ENCODE data around the gene CAPN15. TPM values are rescaled to one million over a fixed set of nuclear protein-coding genes. Genes with fewer than 3 reads are reported as not detected.

The CAPN15 gene
- total RNA-seq, 4 donors from 2014 or later = 50.3 to 249 (median 167) TPM

Small RNAs within 50 kb of the gene (small RNA-seq; reads per million reads assigned to genes)
- gene MIR3176 (0.12 to 0.19 reads per million in 2 donors), gene MIR5587 (0 reads per million in 2 donors), gene Z98883.1 (0 reads per million in 2 donors)

Other genes with a start within 250 kb of the CAPN15 start
- 100 to 1,000 TPM in 1 of 4 donors, 10 to 100 TPM in 1, 1 to 10 TPM in 1, not detected in 1; 3.7 to 112 (median 67.5) TPM for gene ARHGDIG, start 247.1 kb upstream of the CAPN15 start, total RNA-seq
- gene PDIA2, start 244.5 kb upstream of the CAPN15 start, total RNA-seq = 10 to 100 TPM in 2 of 4 donors, 1 to 10 TPM in 2; 1.7 to 29.2 (median 11.1) TPM
- gene AXIN1, start 175.0 kb upstream of the CAPN15 start, total RNA-seq = 10 to 100 TPM; 31.4 to 47.2 (median 37.3) TPM
- 10 to 100 TPM; 58.3 to 73.4 (median 61.3) TPM for gene MRPL28, start 157.2 kb upstream of the CAPN15 start, total RNA-seq
- 100 to 1,000 TPM; 130 to 211 (median 166) TPM for gene PGAP6, start 145.7 kb upstream of the CAPN15 start, total RNA-seq
- 10 to 100 TPM in 3 of 4 donors, 1 to 10 TPM in 1; 9.6 to 65.2 (median 29.5) TPM for gene NME4, start 130.5 kb upstream of the CAPN15 start, total RNA-seq
- gene DECR2, start 125.8 kb upstream of the CAPN15 start, total RNA-seq = 100 to 1,000 TPM in 2 of 4 donors, 10 to 100 TPM in 2; 32.2 to 154 (median 105) TPM
- gene RAB11FIP3, start 102.1 kb upstream of the CAPN15 start, total RNA-seq = 100 to 1,000 TPM in 2 of 4 donors, 10 to 100 TPM in 2; 55.5 to 136 (median 106) TPM
- gene PRR35, start 32.7 kb downstream of the CAPN15 start, total RNA-seq = not detected
- 10 to 100 TPM in 1 of 4 donors, 1 to 10 TPM in 3; 1.2 to 17.3 (median 1.5) TPM for gene NHLRC4, start 39.3 kb downstream of the CAPN15 start, total RNA-seq
- 10 to 100 TPM; 33.1 to 65.6 (median 55.2) TPM for gene PIGQ, start 42.3 kb downstream of the CAPN15 start, total RNA-seq
- gene RAB40C, start 62.4 kb downstream of the CAPN15 start, total RNA-seq = 10 to 100 TPM; 27.2 to 83.6 (median 62.7) TPM
- gene WFIKKN1, start 103.3 kb downstream of the CAPN15 start, total RNA-seq = 1 to 10 TPM; 2.5 to 6.2 (median 3.8) TPM
- 100 to 1,000 TPM in 1 of 4 donors, 10 to 100 TPM in 3; 44.5 to 153 (median 60.2) TPM for gene METTL26, start 108.6 kb downstream of the CAPN15 start, total RNA-seq
- 100 to 1,000 TPM; 114 to 260 (median 222) TPM for gene MCRIP2, start 114.1 kb downstream of the CAPN15 start, total RNA-seq
- 100 to 1,000 TPM in 2 of 4 donors, 10 to 100 TPM in 2; 29.8 to 154 (median 73.6) TPM for gene WDR90, start 121.7 kb downstream of the CAPN15 start, total RNA-seq
- 100 to 1,000 TPM; 110 to 416 (median 239) TPM for gene RHOT2, start 140.4 kb downstream of the CAPN15 start, total RNA-seq
- 10 to 100 TPM in 2 of 4 donors, 1 to 10 TPM in 2; 4.1 to 13.6 (median 9.9) TPM for gene RHBDL1, start 148.0 kb downstream of the CAPN15 start, total RNA-seq
- gene STUB1, start 152.7 kb downstream of the CAPN15 start, total RNA-seq = 100 to 1,000 TPM in 3 of 4 donors, 10 to 100 TPM in 1; 96.0 to 291 (median 107) TPM
- 10 to 100 TPM; 45.6 to 56.1 (median 51.9) TPM for gene JMJD8, start 156.6 kb downstream of the CAPN15 start, total RNA-seq
- gene WDR24, start 162.7 kb downstream of the CAPN15 start, total RNA-seq = 10 to 100 TPM in 3 of 4 donors, 1 to 10 TPM in 1; 8.3 to 20.4 (median 15.4) TPM
- 1 to 10 TPM; 1.4 to 2.5 (median 1.9) TPM for gene FBXL16, start 178.1 kb downstream of the CAPN15 start, total RNA-seq
- 10 to 100 TPM in 2 of 4 donors, 1 to 10 TPM in 2; 4.0 to 33.8 (median 8.9) TPM for gene METRN, start 187.4 kb downstream of the CAPN15 start, total RNA-seq
- gene ANTKMT, start 193.4 kb downstream of the CAPN15 start, total RNA-seq = 10 to 100 TPM; 52.8 to 93.9 (median 72.0) TPM
- 10 to 100 TPM in 1 of 4 donors, 1 to 10 TPM in 3; 2.1 to 13.2 (median 6.3) TPM for gene CCDC78, start 198.7 kb downstream of the CAPN15 start, total RNA-seq
- 10 to 100 TPM in 1 of 4 donors, 1 to 10 TPM in 2, under 1 TPM in 1; 0.53 to 42.9 (median 3.4) TPM for gene HAGHL, start 199.4 kb downstream of the CAPN15 start, total RNA-seq
- gene CIAO3, start 213.3 kb downstream of the CAPN15 start, total RNA-seq = 100 to 1,000 TPM in 2 of 4 donors, 10 to 100 TPM in 2; 73.4 to 164 (median 117) TPM
- 1 to 10 TPM in 3 of 4 donors, not detected in 1; 2.6 to 7.7 (median 5.4) TPM for gene MSLN, start 233.0 kb downstream of the CAPN15 start, total RNA-seq

Data from Peyer's patch (tissue), 4 donors.